GDM1 (cell line): ENCODE results near the gene NCSTN.
"Not testable (repeated sequence)": the region's sequence is repeated elsewhere in the genome, so short reads cannot be mapped to it uniquely, and the experiment has no call there.

ENCODE experiments used
- DNase-seq: peaks from one replicate; lab custom pipeline; 2025; lab: John Stamatoyannopoulos, UW

NCSTN gene

DNA sequence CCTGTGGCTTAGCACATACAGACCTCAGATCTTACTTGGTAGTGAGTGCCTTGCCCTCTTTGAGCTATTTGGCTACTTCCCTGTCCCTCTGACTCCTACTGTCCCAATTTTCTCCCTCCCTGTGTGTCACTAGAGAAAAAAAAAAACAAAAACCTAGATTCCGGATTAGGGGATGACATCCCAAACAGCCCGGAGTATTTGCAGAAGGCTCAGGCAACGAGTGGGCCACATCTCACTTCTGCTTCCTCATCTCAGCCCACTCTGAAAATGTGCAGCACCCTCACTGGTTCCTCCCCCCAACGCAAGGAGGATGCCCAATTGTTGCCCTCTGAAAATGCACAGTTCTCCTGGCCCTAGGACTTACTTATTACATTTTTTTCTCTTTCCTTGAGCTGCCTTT is 28.6 kb downstream of the NCSTN start:
- no peak for DNase-seq

DNA sequence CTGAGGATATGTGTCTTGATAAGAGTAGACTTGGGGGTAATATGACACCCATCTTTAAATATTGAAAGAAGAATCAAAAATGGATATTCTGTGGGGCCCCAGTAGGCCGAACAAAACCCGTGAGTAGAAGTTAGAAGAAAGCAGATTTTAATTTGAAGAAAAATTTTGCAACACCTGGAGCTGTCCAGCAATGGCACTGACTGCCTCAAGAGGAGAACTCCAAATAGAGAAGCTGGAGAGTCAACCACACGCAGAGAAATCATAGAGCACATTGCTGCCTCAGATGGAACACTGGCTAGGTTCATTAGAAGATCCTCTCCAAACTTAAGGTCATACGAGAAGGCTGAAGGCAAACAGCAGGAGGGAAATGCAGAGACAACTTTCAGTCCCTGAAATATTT is 30.5 kb downstream of the NCSTN start:
- no peak for DNase-seq

DNA sequence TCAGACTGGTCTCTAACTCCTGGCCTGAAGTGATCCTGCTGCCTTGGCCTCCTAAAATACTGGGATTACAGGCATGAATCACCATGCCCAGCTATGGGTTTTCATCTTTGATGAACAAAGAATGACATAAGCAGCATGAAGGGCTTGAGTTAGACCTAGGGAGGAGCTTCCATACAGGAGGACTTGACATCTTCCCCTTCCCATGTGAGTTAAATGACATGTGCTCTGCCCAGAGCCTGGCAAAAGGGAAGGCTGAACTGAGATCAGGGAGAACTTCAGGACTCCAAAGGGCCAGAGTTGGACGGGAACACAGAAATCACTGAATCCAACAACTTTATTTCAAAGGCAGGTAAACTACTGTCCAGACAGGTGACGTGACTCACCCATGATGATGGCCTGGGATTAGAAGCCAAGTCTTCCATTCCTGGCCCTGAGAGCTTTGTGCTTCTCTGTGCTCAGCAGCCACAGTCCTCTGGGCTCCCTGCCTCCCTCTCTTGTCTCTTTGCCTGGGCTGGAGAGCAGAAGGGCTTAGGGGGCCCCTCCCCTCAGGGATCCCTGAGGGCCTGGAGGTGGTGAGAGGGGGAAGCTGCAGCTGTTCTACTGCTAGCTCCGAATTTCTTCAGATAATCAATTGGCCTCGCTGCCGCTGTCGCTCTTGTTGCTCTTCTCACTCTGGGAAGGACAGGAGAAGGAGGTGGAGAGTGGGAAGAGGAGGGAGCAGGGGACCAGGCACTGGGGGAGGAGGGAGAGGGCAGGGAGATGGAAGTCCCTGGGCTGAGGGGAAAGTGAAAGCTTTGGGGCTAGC is 31.3 kb downstream of the NCSTN start:
- DNase-seq: no peak

DNA sequence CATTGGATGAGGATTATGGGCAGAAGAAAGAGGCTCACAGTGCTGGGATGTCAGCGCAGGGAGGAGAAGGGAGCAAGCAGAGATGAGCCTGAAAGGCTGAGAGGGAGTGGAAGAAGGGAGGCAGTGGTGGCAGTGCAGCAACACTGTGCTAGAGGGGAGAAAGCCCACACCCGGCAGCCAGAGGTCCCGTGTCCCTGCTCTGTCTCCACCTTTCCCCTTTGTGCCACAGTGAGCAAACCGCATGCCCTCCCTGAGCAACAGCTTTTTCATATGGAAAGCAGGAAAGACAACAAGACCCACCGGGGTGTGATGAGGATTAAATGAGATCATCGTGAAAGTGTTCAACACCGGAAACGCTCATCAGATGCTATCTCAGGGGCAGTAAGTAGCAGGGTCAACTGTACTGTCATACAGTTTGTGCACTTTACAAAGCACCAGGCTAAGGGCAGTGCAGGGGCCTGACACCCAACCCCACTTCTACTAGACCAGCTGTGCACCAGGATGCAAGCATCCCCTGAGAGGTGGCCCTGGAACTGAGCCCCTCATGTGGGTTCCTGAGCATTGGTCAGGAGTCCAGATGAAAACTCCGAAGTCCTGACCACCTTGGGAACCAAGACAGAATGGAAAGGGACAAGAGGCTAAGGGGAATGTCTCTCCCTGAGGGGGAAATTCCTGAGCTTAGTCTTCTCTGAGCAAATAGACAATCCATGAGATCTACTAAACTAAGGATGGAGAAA is 32.8 kb downstream of the NCSTN start:
- DNase-seq: no peak

DNA sequence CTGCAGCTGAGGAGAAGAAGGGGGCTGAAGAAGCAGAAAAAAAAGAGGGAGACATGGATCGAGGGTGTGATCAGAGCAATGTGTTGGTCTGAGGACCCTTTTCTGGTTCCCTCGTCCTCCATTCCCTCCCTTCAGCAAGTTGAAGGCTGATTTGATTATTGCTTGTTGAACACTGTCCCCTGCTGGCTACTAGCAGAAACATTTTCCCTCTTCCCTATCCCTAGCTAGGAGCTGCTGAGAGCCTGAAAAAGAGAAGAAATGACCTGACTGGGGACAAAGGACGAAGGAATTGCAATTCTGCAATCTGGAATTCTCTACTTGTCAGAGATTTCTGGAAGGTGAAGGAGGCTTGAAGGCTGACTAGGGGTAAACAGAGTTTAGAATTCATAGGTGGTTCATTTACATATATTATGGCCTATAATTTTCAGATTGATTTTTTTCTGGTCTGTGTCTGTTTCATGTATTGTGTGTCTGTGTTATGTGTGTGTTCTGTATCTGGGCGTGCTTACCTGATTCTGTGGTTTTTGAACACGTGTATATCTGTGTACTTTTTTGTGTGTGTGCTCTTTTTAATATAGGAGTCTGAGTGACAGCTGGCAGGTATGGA is 33.4 kb downstream of the NCSTN start:
- peak; percentile 63 for DNase-seq

DNA sequence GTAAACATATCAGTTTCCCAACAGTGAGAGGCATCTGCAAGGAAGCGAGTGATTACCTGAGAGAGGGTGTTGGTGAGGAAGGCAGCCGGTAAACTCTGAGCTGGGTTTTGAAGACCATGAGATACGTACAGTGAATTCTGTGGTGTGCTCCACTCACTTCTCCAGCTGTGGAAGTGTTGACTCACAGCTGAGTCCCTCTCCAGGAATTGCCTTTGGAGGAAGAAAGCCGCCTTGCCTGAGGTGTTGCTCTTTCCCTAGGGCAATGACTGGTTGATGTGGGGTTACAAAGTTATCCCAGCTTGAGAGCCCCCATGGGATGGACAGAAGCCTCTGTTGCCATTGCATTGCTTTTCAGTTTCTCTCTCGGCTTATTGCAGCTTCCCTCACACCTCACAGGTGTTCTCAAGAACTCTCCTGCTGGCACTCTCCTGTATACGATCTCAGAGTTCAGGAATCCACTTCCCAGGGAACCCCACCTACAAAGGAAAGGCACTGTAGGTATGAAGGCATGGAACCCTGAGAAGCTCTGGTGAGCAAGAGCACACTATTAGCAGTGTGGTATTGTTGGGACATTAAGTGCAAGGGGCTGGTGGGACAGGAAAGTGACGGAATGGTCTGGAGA is 34.5 kb downstream of the NCSTN start:
- no peak for DNase-seq

DNA sequence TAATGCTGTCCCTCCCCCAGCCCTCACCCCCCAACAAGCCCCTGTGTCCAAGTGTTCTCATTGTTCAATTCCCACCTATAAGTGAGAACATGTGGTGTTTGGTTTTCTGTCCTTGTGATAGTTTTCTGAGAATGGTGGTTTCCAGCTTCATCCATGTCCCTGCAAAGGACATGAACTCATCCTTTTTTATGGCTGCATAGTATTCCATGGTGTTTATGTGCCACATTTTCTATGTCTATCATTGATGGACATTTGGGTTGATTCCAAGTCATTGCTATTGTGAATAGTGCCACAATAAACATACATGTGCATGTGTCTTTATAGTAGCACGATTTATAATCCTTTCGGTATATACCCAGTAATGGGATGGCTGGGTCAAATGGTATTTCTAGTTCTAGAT is 41.6 kb downstream of the NCSTN start:
- DNase-seq: not testable (repeated sequence)

DNA sequence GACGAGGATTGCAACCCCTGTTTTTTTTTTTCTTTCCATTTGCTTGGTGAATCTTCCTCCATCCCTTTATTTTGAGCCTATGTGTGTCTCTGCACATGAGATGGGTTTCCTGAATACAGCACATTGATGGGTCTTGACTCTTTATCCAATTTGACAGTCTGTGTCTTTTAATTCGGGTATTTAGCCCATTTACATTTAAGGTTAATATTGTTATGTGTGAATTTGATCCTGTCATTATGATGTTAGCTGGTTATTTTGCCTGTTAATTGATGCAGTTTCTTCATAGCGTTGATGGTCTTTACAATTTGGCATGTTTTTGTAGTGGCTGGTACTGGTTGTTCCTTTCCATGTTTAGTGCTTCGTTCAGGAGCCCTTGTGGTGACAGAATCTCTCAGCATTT is 45.2 kb downstream of the NCSTN start:
- not testable (repeated sequence) for DNase-seq

DNA sequence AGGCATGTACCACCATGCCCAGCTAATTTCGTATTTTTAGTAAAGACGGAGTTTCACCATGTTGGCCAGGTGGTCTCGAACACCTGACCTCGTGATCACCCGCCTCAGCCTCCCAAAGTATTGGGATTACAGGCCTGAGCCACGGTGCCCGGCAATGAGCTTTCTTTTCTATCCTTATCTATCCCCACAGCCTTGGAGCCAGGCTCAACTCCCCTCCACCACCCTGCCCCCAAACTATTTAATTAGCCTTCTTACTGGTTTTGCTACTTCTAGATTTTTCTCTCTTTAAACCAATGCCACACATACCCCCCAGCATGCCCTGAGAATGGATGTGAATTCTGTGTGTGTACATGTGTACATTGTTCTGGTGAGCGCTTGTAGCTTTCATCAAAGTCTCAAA is 51.5 kb downstream of the NCSTN start:
- DNase-seq: no peak

DNA sequence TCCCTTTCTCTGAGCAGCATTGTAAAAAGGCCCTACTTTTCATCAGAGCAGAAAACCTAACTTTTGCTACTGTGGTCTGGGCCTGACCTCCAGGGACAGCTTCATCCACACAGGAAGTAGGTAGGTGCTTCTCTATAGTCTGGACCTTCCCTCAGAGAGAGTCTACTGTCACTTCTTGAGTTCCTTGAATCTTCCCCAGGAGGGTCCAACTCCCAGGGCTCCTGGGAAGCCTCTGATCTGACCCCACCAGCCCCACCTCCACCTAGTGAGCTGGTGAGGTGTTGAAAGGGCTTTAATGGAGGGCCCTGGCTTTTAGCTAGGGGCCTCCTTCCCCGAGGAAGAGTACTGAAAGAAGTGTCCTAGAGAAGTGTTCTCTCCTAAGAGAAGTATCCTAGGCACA is 54.5 kb downstream of the NCSTN start:
- DNase-seq: no peak

DNA sequence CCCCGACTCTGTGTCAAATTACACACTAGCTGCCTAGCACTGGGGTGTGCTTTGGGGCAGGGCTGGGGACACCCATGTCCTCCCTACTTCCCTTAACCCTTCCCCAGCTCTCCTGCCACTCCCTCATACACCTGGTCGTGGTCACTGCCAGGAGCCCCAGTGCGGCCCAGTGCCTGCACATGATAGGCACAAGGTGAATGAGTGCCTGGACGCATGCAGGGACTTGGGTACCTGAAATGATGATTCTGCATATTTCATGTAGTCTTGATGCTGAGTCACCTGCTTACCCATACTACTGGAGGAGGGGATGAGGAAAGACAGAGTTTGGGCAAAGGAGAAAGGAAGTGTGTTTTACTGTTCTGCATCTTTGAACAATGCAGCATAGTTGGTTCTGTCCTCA is 55.6 kb downstream of the NCSTN start:
- no peak for DNase-seq

DNA sequence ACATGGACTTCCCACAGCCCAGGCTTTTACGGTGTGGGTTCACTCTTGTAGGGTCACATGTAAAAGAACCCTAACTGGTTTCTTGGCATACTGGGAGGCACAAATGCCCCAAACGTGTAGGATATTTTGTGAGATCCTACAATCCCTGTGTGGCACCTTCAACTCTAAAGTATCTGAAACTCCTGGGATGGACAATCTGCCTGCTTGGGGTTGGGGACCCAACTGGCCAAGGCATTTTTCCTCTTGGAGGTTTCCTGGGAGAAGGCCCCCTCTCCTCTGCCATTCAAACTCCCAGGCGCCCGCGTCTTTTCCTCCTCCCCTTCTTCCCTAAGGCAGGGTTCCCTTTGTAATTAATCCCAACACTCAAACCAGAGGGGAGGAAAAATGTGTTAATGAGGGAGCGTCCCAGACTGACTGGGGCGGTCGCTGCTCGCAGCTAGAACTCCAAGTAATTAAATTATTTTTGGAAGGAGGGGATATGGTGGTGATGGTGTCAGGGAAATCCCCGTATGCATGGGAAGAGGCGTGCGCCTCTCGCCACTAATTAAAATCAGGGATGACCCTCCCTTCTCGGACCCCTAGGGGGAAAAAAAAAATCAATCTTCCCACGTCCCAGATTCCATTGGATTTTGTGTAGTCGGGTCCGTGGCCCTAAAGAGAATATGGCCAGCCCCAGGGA is 56.5 kb downstream of the NCSTN start:
- no peak for DNase-seq

DNA sequence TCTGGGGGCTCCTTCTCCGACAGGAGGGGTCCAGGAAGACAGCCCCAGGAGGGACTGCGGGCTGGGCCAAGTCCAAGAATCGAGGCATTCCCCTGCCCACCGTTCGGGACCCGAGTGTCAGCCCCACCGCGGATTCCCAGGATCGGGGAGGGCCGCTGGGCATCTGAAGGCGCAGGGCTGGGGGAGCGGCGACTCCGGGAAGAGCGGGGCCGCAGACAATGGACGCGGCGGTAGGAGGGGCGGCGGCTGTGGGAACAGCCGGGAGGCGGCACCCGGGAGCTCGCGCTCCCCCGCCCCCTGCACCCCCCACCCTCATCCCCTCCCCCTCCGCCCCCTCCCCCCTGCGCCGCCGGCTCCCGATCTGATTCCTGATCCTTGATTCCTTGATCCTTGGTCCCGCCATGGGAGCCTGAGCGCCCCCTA is 57.1 kb downstream of the NCSTN start, which contains the start of gene VANGL2:
TSS of gene VANGL2 (plus strand) at position 342 of the 423 bp plus-strand sequence. CDS start 15,274 bp downstream, outside the sequence.
- DNase-seq: no peak

DNA sequence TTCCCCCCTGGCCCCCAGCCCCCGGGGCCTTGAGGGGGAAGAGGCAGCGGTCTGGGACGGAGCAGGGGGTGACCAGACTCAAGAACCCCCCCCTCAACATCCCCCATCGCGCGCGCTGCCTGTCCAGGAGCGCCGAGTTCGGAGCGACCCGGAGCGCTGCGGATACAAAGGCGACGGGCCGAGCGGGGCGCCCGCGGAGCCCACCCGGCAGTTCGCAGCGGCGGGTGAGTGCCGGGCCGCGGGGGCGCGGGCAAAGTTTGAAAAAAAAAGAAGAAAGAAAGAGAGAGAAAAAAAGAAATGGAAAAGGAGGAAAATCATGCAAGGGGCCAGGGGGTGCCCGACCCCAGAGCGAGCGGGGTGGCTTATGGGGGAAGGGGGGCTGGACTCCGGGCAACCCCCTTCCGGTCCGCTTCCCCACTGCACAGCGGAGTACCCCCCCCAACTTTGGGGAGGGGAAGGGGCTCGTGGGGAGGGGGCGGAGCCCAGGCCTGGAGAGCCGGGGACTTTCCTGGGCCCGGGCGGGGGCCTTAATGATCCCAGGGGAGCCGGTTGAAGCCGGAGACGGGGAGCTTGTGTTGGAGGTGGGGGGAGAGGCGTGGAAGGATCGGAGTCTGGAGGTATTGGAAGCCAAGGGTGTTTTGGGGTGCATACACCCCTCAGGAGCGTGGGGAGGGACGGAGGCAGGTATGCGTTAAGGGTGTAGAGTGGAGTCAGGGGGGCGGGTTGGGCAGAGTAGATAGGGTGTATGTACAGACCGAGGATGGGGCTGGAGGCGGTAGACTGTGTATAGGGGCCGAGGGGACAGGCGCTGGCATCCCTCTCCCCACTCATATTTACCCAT is 57.7 kb downstream of the NCSTN start:
- DNase-seq: no peak

DNA sequence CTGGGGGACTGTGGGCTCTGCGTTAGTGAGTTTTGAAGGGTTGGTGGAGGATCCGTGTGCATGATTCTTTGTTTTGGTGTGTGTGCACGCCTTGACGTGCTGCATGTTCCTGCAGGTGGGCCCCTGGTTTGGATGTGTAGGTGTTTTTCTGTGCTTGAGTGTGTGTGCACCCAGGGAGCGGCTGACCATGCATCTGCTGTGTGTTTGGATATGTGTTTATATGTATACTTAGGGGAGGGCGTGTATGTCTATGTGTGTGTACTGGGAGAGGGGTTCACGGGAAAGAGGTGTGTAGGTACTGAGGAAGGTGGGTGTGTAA is 58.3 kb downstream of the NCSTN start:
- DNase-seq: no peak

DNA sequence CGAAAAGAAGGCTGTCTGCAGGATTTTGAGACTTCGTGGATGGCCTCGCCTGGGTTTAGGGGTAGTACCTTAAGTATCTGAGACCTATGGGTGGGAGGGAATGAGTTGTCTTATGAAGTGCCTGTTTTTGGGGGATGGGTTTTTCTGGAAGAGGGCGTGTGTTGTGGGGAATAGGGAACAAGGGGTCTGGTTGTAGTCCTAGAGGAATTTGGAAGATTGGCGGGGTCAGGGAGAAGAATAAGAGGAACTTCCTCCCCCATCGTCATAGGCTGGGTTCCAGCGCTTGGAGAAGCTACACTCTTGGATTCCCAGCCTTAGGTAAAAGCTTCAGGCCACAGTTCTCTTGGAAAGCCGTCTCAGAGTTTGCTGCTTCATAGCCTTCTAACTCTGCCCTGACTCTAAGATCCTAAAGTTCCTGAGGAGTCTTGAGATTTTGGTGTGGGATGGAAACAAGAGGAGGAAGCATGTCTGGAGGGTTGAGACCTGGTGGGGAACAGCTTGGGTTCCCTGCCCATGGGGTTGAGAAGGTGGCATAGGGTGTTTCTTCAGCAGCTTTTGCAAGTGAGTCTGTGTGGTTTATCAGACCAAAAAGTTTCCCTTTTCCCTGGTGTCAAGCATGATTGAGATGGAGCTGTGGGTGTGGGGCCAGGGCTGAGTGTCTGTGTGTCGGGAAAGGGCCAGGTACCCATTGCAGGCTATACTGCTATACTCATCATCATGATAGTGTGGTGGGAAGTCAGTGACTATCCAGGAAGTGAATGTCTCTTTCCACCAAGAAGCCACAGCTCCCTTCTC is 59.0 kb downstream of the NCSTN start:
- no peak for DNase-seq

DNA sequence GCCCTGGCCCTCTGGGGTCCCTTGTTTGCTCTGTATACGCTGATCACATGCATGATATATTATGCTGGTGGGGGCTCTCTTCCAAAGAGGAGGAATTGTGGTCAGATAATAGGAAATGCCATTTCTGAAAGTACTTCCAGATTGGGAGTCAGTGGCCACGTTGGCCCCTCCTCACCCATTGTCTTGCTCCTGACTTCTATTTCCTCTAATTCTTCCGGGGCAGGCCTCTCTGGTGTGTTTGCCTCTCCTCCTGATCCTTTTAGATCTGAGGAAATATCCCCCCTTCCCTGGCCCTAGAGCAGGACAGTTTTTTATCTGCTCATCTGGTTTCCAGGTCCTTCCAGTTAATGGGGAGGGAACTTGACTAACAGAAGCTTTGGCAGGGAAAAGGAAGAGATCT is 60.1 kb downstream of the NCSTN start:
- DNase-seq: no peak

DNA sequence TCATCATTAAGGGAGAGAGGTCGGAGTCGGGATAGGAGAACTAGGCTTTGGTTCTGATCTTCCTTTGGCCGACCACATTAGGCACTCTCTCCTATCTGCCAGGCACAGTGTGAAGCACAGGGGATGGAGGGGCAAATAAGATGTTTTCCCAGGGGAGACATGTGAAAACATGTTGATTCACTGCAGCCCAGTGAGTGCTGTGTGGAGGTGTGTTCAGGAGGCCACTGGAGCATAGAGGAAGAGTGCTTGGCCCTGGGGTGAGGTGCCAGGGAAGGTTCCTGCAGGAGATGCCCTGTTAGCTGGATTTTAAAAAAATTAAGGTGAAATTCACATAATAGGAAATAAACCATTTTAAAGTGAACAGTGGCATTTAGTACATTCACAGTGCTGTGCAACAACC is 60.9 kb downstream of the NCSTN start:
- no peak for DNase-seq

DNA sequence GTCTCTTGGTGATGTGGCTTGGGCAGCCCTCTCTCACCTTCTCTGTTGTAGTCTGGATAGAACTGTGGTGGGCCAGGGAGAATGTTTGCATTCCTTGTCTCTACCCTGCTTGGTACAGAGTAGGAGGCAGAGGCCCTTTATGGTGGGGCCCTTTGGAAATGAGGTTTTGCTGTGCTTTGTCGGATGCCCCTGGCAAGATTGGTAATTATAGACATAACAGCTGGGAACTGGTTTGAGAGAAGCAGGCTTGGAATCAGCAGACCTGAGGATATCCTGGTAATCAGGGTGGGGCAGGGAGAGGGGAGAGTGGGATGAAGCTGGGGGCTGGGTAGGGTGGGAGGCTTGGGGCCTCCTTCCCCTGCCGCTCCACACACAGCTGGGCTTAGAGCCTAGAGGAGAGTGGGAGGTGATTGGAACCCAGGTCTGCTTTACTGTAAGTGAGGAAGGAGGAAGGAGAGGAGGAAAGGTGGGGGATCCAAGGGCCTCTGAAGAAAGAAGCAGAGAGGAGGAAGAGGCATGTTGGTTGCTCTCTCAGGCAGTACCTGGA is 62.2 kb downstream of the NCSTN start:
- DNase-seq: no peak
